Astrocyte (in vitro differentiated cells and primary cell): ENCODE measurements around the gene BNIP5. TPM values are rescaled to one million over a fixed set of nuclear protein-coding genes. Genes with fewer than 3 reads are reported as not detected.
"Not testable (repeated sequence)": the region's sequence is repeated elsewhere in the genome, so short reads cannot be mapped to it uniquely, and the experiment has no call there.

ENCODE experiments used
- DNase-seq: peaks from one replicate; pipeline ENCODE4 v3.0.0-alpha.2; 2010; ENCODE audit warnings: low read depth
- FAIRE-seq: peaks from 2 replicates; lab custom pipeline; 2011; peaks lifted over from hg19 to GRCh38; lab: Jason Lieb, UNC
- H2AFZ ChIP-seq: 2 replicates; pipeline ENCODE4 v1.6.0; 2012; ENCODE audit warnings: low read depth, low read length, inconsistent platforms
- H3K27ac ChIP-seq: 2 replicates; pipeline ENCODE4 v1.5.1; 2011; ENCODE audit warnings: low read depth, low read length, inconsistent platforms
- H3K27me3 ChIP-seq: 2 replicates; pipeline ENCODE4 v1.6.0; 2011; ENCODE audit warnings: low read length, inconsistent platforms; ENCODE audit not compliant: insufficient read depth
- H3K36me3 ChIP-seq: 2 replicates; pipeline ENCODE4 v1.5.1; 2011; ENCODE audit warnings: low read length, inconsistent platforms; ENCODE audit not compliant: insufficient read depth
- H3K4me1 ChIP-seq: 2 replicates; pipeline ENCODE4 v1.5.1; 2011; ENCODE audit warnings: low read length, inconsistent platforms; ENCODE audit not compliant: insufficient read depth
- H3K4me2 ChIP-seq: 2 replicates; pipeline ENCODE4 v1.6.0; 2012; ENCODE audit warnings: low read length, inconsistent platforms
- H3K4me3 ChIP-seq: 2 replicates; pipeline ENCODE4 v1.5.1; 2011; ENCODE audit warnings: low read depth, mild to moderate bottlenecking, low read length, inconsistent platforms; ENCODE audit not compliant: insufficient read depth
- H3K79me2 ChIP-seq: 2 replicates; pipeline ENCODE4 v1.6.0; 2012; ENCODE audit warnings: mild to moderate bottlenecking, low read length, inconsistent platforms; ENCODE audit not compliant: insufficient read depth
- H3K9ac ChIP-seq: 2 replicates; pipeline ENCODE4 v1.6.0; 2012; ENCODE audit warnings: mild to moderate bottlenecking, low read length, inconsistent platforms
- H3K9me3 ChIP-seq: 2 replicates; pipeline ENCODE4 v1.5.1; 2012; ENCODE audit warnings: low read depth, mild to moderate bottlenecking, low read length, inconsistent platforms; ENCODE audit not compliant: insufficient read depth
- H4K20me1 ChIP-seq: 2 replicates; pipeline ENCODE4 v1.6.0; 2012; ENCODE audit warnings: low read length, inconsistent platforms; ENCODE audit not compliant: insufficient read depth
- H3K27ac Mint-ChIP-seq: one replicate; pipeline ENCODE4 v1.8.0; 2021; ENCODE audit warnings: mild to moderate bottlenecking, mixed read lengths; ENCODE audit not compliant: unreplicated experiment
- H3K27me3 Mint-ChIP-seq: one replicate; pipeline ENCODE4 v1.8.0; 2021; ENCODE audit warnings: low read depth, mixed read lengths; ENCODE audit not compliant: unreplicated experiment
- H3K36me3 Mint-ChIP-seq: one replicate; pipeline ENCODE4 v1.8.0; 2021; ENCODE audit warnings: low read depth, mixed read lengths; ENCODE audit not compliant: unreplicated experiment
- H3K4me1 Mint-ChIP-seq: one replicate; pipeline ENCODE4 v1.8.0; 2021; ENCODE audit warnings: low read depth, mixed read lengths; ENCODE audit not compliant: unreplicated experiment
- H3K4me3 Mint-ChIP-seq: one replicate; pipeline ENCODE4 v1.8.0; 2021; ENCODE audit warnings: mild to moderate bottlenecking, moderate library complexity, mixed read lengths; ENCODE audit not compliant: unreplicated experiment
- H3K9me3 Mint-ChIP-seq: one replicate; pipeline ENCODE4 v1.8.0; 2021; ENCODE audit warnings: mild to moderate bottlenecking, mixed read lengths; ENCODE audit not compliant: unreplicated experiment
- CTCF ChIP-seq: IDR thresholded peaks from 2 replicates; pipeline ENCODE4 v1.5.1; 2011; ENCODE audit warnings: low read depth, mild to moderate bottlenecking, inconsistent platforms, low read length, moderate library complexity; ENCODE audit not compliant: insufficient read depth
- EZH2 ChIP-seq: IDR thresholded peaks from 2 replicates; pipeline ENCODE4 v1.6.1; 2012; ENCODE audit warnings: mild to moderate bottlenecking, low read length, inconsistent platforms; ENCODE audit not compliant: insufficient read depth
- total RNA-seq: library from RNA; stranded (reverse); gene quantifications from 2 replicates; pipeline ENCODE4 v1.2.1, GENCODE V29; 2021

Gene BNIP5
- total RNA-seq, 1 donor from 2014 or later = not detected

GRCh38 chr6:36339146-36339545 is 2.5 kb upstream of the BNIP5 start:
- peaks cover 10% of the 10 kb centered on the region for H3K4me1 Mint-ChIP-seq

GRCh38 chr6:36338223-36338622 is 1.5 kb upstream of the BNIP5 start:
- not testable (repeated sequence) for H3K4me3 ChIP-seq, H3K36me3 ChIP-seq, H3K27ac Mint-ChIP-seq, H2AFZ ChIP-seq, DNase-seq, FAIRE-seq, H3K4me2 ChIP-seq, H3K4me3 Mint-ChIP-seq, H3K27ac ChIP-seq, H3K4me1 ChIP-seq, H3K9me3 Mint-ChIP-seq, H3K9me3 ChIP-seq, H3K79me2 ChIP-seq, H3K9ac ChIP-seq, H3K36me3 Mint-ChIP-seq, H4K20me1 ChIP-seq
- peaks cover 17% of the 10 kb centered on the region for H3K4me1 Mint-ChIP-seq
- H3K27me3 Mint-ChIP-seq = peaks cover 57% of the 10 kb centered on the region
- H3K27me3 ChIP-seq = peaks cover 45% of the 10 kb centered on the region

More at GRCh38 chr6:36339146-36339545, 2.5 kb upstream of the BNIP5 start:
- Mint-ChIP-seq H3K36me3 (no peaks in the 10 kb centered on the region), H3K9me3 (no peaks in the 10 kb centered on the region), H3K4me3 (no peak overlapping the region), H3K27me3 (peaks cover 57% of the 10 kb centered on the region), H3K27ac (no peak overlapping the region)
- Histone ChIP-seq H3K4me1 (peaks cover 5% of the 10 kb centered on the region), H3K79me2 (no peaks in the 10 kb centered on the region), H3K36me3 (no peaks in the 10 kb centered on the region), H4K20me1 (no peaks in the 10 kb centered on the region), H3K4me2 (no peak overlapping the region), H3K27me3 (peaks cover 36% of the 10 kb centered on the region), H2AFZ (no peak overlapping the region), H3K4me3 (no peak overlapping the region), H3K27ac (no peak overlapping the region), H3K9me3 (no peaks in the 10 kb centered on the region), H3K9ac (no peak overlapping the region)
- FAIRE-seq (no peak), DNase-seq (no peak)
- TF ChIP-seq EZH2 (no peak), CTCF (no peak)

- Histone ChIP-seq H3K4me1 (peaks cover 5% of the 10 kb centered on the region), H3K4me3 (no peak overlapping the region), H3K27me3 (peaks cover 49% of the 10 kb centered on the region), H3K79me2 (no peaks in the 10 kb centered on the region), H3K4me2 (no peak overlapping the region), H3K27ac (no peak overlapping the region), H3K9ac (no peak overlapping the region), H2AFZ (no peak overlapping the region), H3K36me3 (no peaks in the 10 kb centered on the region), H4K20me1 (no peaks in the 10 kb centered on the region), H3K9me3 (no peaks in the 10 kb centered on the region)
- peaks cover 54% of the 10 kb centered on the region for H3K27me3 Mint-ChIP-seq
- no peaks in the 10 kb centered on the region for H3K36me3 Mint-ChIP-seq
- no peak overlapping the region for H3K27ac Mint-ChIP-seq
- no peak overlapping the region for H3K4me3 Mint-ChIP-seq
- no peaks in the 10 kb centered on the region for H3K9me3 Mint-ChIP-seq
- peaks cover 17% of the 10 kb centered on the region for H3K4me1 Mint-ChIP-seq
- FAIRE-seq (no peak), DNase-seq (no peak)
- TF ChIP-seq CTCF = no peak
- TF ChIP-seq EZH2 = no peak
Measured at GRCh38 chr6:36337814-36338213, 1.1 kb upstream of the BNIP5 start.
